ENCODE data around the gene DCUN1D4.

- TF ChIP-seq, protein P1, sequence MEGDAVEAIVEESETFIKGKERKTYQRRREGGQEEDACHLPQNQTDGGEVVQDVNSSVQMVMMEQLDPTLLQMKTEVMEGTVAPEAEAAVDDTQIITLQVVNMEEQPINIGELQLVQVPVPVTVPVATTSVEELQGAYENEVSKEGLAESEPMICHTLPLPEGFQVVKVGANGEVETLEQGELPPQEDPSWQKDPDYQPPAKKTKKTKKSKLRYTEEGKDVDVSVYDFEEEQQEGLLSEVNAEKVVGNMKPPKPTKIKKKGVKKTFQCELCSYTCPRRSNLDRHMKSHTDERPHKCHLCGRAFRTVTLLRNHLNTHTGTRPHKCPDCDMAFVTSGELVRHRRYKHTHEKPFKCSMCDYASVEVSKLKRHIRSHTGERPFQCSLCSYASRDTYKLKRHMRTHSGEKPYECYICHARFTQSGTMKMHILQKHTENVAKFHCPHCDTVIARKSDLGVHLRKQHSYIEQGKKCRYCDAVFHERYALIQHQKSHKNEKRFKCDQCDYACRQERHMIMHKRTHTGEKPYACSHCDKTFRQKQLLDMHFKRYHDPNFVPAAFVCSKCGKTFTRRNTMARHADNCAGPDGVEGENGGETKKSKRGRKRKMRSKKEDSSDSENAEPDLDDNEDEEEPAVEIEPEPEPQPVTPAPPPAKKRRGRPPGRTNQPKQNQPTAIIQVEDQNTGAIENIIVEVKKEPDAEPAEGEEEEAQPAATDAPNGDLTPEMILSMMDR (conservative IDR thresholded peaks at IDR 0.05 in 1 of 2, IDR thresholded peaks at IDR 0.05 in 1 of 2; ENCODE audit: low read depth in 1 of 2, low read length in 2 of 2): no peak
- no peak for TF ChIP-seq EZH2 (IDR thresholded peaks at IDR 0.05; ENCODE audit: low read length, missing control alignments)
Observed at GRCh38 chr4:51820443-51821234, 22.3 kb upstream of the DCUN1D4 start.

Data from fibroblast of lung (primary cell).